CD4-positive, alpha-beta T cell treated with Interferon gamma for 1 hour (primary cell): ENCODE results near the gene ISCU.
"Not testable (repeated sequence)": the region's sequence is repeated elsewhere in the genome, so short reads cannot be mapped to it uniquely, and the experiment has no call there.

Experiments used
- DNase-seq: peaks from one replicate; pipeline ENCODE4 v3.0.0-alpha.2; 2020

Gene ISCU

DNA sequence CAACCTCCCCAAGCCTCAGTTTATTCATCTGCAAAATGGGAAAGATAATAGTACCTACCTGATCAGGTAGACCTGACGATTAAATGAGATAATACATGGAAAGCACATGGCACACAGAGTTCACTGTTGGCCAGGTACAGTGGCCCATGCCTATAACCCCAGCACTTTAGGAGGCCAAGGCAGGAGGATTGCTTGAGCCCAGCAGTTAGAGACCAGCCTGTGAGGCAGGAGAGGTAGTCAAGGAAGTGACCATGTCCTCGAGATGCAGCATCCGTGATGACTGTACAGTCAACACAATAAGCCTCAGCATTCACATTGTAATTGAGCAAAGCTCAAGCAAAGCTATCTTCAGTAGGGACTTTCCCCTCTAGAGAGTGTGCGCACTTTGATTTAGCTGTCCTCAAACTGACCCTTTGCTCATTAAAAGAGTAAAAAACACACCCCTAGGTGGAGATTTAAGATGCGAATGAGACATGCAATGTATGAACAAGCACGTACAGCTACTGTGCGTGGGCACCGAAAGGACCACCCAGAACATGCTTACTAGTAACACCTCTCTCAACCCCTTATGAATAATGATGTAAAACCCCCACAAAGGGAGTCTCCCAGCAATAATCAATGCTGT lies 9.9 kb downstream of the ISCU start:
- DNase-seq = no peak

- DNase-seq = no peak
These were observed 10.9 kb downstream of the ISCU start for GRCh38 chr12:108573317-108573716.

- not testable (repeated sequence) for DNase-seq
These were observed 11.9 kb downstream of the ISCU start for GRCh38 chr12:108574276-108574675.

DNA sequence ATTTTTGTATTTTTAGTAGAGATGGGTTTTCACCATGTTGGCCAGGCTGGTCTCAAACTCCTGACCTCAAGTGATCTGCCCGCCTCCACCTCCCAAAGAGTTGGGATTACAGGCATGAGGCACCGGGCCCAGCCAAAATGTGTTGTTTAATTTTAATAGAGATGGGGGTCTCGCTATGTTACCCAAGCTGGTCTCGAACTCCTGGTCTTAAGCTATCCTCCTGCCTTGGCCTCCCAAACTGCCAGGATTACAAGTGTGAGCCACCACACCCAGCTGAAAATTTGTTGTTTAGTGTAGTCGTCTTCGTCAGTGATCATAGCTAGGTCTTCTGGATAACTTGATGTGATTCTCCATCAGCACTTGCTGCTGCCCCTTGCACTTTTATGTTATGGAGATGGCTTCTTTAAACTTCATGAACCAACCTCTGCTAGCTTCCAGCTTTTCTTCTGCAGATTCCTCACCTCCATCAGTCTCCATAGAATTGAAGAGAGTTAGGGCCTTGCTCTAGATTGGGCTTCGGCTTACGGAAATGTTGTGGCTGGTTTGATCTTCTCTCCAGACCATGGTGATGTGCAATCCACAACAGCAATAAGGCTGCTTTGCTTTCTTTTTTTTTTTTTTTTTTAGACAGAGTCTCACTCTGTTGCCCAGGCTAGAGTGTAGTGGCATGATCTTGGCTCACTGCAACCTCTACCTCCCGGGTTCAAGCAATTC lies 13.0 kb downstream of the ISCU start:
- no peak for DNase-seq

- no peak for DNase-seq
These were observed 14.4 kb downstream of the ISCU start for GRCh38 chr12:108576660-108577234.

GRCh38 chr12:108577458-108577857 lies 15.1 kb downstream of the ISCU start:
- no peak for DNase-seq

GRCh38 chr12:108578264-108578663 lies 15.9 kb downstream of the ISCU start:
- no peak for DNase-seq

DNA sequence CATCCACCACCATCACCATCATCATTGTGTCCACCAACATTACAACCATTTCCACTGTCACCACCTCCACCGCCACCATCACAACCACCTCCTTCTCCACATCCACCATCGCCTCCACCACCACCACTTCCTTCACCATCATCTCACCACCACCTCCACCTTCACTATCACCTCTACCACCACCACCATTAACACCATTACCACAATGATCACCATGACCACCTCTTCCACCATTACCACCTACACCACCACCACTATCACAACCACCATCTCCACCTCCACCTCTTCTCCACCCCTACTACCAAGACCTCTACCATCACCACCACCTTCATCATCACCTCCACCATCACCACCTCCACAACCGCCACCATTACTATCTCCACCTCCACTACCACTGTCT lies 16.4 kb downstream of the ISCU start:
- DNase-seq = no peak

DNA sequence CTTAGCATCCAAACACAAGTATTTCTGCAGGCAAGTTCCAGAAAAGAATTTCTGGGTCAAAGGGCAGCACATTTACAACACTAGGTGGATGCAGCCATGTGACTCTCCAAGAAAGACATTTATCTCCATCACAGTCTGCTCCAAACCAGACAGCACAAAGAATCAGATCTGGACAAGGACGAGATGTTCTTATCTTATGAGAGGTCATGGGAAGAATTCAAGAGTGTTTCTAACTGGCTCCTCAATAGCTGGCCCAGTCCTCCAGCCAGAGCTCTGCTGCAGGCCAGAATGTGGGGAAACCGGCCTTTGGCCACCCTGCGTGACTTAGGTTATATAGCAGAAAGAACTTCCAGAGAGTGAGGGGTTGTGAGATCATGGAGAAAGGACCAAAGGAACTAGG lies 18.1 kb downstream of the ISCU start:
- no peak for DNase-seq

- DNase-seq = no peak
These were observed 19.2 kb downstream of the ISCU start for GRCh38 chr12:108581311-108582227.

GRCh38 chr12:108582509-108582908 lies 20.1 kb downstream of the ISCU start:
- DNase-seq = no peak

GRCh38 chr12:108582978-108583770 lies 20.8 kb downstream of the ISCU start:
- no peak for DNase-seq

- no peak for DNase-seq
These were observed 21.6 kb downstream of the ISCU start for GRCh38 chr12:108583991-108584390.

- DNase-seq = no peak
These were observed 22.2 kb downstream of the ISCU start for GRCh38 chr12:108584456-108585065.

DNA sequence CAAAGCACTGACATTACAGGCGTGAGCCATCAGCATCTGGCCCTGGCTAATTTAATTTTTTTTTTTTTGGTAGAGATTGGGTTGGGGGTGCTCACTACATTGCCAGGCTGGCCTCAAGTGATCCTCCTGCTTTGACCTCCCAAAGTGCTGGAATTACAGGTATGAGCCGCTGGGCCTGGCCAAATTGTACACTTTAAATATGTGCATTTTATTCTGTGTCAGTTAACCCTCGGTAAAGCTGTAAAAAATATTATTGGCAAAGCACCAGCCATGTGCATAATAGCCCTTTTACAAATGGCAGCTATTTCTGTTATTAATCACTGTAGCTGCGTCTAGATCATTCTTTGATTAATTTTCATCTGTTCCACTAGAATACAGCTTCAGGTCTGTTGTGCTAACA lies 23.5 kb downstream of the ISCU start:
- DNase-seq = no peak

GRCh38 chr12:108586306-108586705 lies 23.9 kb downstream of the ISCU start:
- no peak for DNase-seq

- no peak for DNase-seq
These were observed 25.4 kb downstream of the ISCU start for GRCh38 chr12:108587826-108588225.

- DNase-seq = no peak
These were observed 26.8 kb downstream of the ISCU start for GRCh38 chr12:108589028-108589839.

- no peak for DNase-seq
These were observed 27.4 kb downstream of the ISCU start for GRCh38 chr12:108589840-108590229.

DNA sequence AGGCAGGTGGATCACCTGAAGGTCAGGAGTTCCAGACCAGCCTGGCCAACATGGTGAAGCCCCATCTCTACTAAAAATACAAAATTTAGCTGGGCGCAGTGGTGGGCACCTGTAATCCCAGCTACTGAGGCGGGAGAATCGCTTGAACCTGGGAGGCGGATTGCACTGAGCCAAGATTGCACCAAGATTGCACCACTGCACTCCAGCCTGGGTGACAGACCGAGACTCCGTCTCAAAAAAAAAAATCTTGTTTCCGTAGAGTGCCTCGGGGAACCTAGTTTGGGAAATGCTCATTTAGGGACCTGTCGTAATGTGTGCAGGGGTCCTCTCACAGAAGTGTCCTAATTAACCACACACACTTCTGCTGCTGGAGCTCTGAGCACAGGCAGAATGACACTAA lies 28.1 kb downstream of the ISCU start:
- DNase-seq = not testable (repeated sequence)
